Testis (tissue), 3 donors: ENCODE measurements around the gene TDRD10. TPM values are rescaled to one million over a fixed set of nuclear protein-coding genes. Genes with fewer than 3 reads are reported as not detected.

ENCODE experiments used
- DNase-seq: peaks from one replicate; pipeline ENCODE4 v3.0.0-alpha.2; 2019
- H3K27ac ChIP-seq, 2 donors: fragments of 200-600 bp; sonication (generic); one replicate each; pipeline ENCODE4 v1.5.1; 2019
- H3K27me3 ChIP-seq: fragments of 200-600 bp; sonication (generic); one replicate; pipeline ENCODE4 v1.5.1; 2019
- H3K36me3 ChIP-seq: fragments of 200-600 bp; sonication (generic); one replicate; pipeline ENCODE4 v1.5.1; 2017; ENCODE audit warnings: low read depth; ENCODE audit errors: missing control alignments
- H3K4me1 ChIP-seq: fragments of 200-600 bp; sonication (generic); one replicate; pipeline ENCODE4 v1.5.1; 2019
- H3K4me3 ChIP-seq, 2 donors: fragments of 200-600 bp; sonication (generic); one replicate each; pipeline ENCODE4 v1.5.1; 2017 to 2019
- H3K9me3 ChIP-seq: fragments of 200-600 bp; sonication (generic); one replicate; pipeline ENCODE4 v1.5.1; 2017
- POLR2A ChIP-seq: fragments of 450-650 bp; IDR thresholded peaks from one replicate; pipeline ENCODE4 v1.6.1; 2017; ENCODE audit warnings: antibody characterized with exemption, mild to moderate bottlenecking, moderate library complexity
- WGBS, 2 donors: methylation state at CpG; one replicate each; pipeline ENCODE4 v1.1.5; 2018; 5-methylcytosine and 5-hydroxymethylcytosine counted together
- intact Hi-C: fragments of 100-400 bp; cut with DNase I; formaldehyde crosslinking; loops from one replicate; pipeline ENCODE4 v1.15.1; 2023; ENCODE audit warnings: low total_unique reads
- polyA plus RNA-seq: library from polyadenylated mRNA; stranded (reverse); fragments of 350-450 nt; fragmentation: Illumina TruSeq; extraction: RNeasy Lipid Tissue Mini Kit (QIAGEN cat#74804); gene quantifications from one replicate; pipeline ENCODE4 v1.2.3, GENCODE V29; 2014; ENCODE audit warnings: low read depth, low replicate concordance; ENCODE audit not compliant: insufficient read depth
- total RNA-seq, 2 donors: library from RNA; depleted of rRNA; stranded (reverse); fragments of >200 nt; gene quantifications; one replicate each; pipeline ENCODE4 v1.2.3, GENCODE V29; 2016
- TF ChIP-seq, protein P1 (sequence below), 3 experiments: fragments of 450-650 bp in 2 of 3; fragments of 200-600 bp in 1 of 3; sonication (generic) in 1 of 3; IDR thresholded peaks; one replicate each; pipeline ENCODE4 v1.5.1; 2016 to 2019; ENCODE audit warnings: antibody characterized with exemption in 3 of 3, mild to moderate bottlenecking in 2 of 3, moderate library complexity in 1 of 3

TDRD10 gene
- total and polyA plus RNA-seq, 3 donors from 2014 or later: 50.9 to 123 (median 60.3) TPM

GRCh38 chr1:154514066-154514553, 12.1 kb downstream of the TDRD10 start:
- intact Hi-C loops: no loop called here
- WGBS, 2 donors: 71 to 77% methylated on average over 7 of the region's 7 CpGs
- H3K27me3 ChIP-seq: no peaks in the 10 kb centered on the region
- H3K36me3 ChIP-seq: no peaks in the 10 kb centered on the region
- H3K4me3 ChIP-seq: no peak overlapping the region
- H3K9me3 ChIP-seq: no peaks in the 10 kb centered on the region
- DNase-seq: peak; percentile 69
- no peaks in the 10 kb centered on the region for H3K4me1 ChIP-seq
- TF ChIP-seq, protein P1, sequence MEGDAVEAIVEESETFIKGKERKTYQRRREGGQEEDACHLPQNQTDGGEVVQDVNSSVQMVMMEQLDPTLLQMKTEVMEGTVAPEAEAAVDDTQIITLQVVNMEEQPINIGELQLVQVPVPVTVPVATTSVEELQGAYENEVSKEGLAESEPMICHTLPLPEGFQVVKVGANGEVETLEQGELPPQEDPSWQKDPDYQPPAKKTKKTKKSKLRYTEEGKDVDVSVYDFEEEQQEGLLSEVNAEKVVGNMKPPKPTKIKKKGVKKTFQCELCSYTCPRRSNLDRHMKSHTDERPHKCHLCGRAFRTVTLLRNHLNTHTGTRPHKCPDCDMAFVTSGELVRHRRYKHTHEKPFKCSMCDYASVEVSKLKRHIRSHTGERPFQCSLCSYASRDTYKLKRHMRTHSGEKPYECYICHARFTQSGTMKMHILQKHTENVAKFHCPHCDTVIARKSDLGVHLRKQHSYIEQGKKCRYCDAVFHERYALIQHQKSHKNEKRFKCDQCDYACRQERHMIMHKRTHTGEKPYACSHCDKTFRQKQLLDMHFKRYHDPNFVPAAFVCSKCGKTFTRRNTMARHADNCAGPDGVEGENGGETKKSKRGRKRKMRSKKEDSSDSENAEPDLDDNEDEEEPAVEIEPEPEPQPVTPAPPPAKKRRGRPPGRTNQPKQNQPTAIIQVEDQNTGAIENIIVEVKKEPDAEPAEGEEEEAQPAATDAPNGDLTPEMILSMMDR (IDR thresholded peaks at IDR 0.05): no peak
- no peak for TF ChIP-seq POLR2A
- H3K27ac ChIP-seq: peak overlapping the region in 1 of 2 donors; percentile 33

DNA sequence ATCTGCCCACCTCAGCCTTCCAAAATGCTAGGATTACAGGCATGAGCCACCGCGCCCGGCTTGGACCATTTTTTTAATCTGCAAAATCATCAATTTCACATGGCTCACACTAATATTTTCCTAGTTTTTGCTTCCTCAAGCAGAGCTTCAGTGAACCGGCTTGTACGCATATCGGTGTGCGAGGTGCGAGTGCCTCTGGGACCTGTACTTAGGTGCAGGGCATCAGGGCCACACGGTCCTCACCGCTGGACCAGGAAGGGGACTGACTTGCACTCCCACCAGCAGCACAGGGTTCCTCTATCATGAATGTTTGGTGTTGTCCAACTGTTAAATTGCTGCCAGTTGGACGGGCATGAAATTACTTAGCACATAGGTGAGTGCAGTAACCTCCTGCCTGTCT, 15.6 kb downstream of the TDRD10 start:
- no peak overlapping the region for H3K4me3 ChIP-seq
- no peak overlapping the region for H3K27ac ChIP-seq
- WGBS, 2 donors: 95% methylated on average over 11 of the region's 11 CpGs
- H3K36me3 ChIP-seq: no peaks in the 10 kb centered on the region
- H3K4me1 ChIP-seq: peaks cover 20% of the 10 kb centered on the region
- intact Hi-C loops: no loop called here
- DNase-seq: no peak
- no peaks in the 10 kb centered on the region for H3K9me3 ChIP-seq
- no peaks in the 10 kb centered on the region for H3K27me3 ChIP-seq
- no peak for TF ChIP-seq POLR2A
- TF ChIP-seq, protein P1 (IDR thresholded peaks at IDR 0.05): no peak

GRCh38 chr1:154519591-154519991, 17.6 kb downstream of the TDRD10 start:
- H3K4me3 ChIP-seq: no peak overlapping the region
- no peak for DNase-seq
- no peaks in the 10 kb centered on the region for H3K27me3 ChIP-seq
- TF ChIP-seq, protein P1 (IDR thresholded peaks at IDR 0.05): no peak
- no peak for TF ChIP-seq POLR2A
- H3K36me3 ChIP-seq: no peaks in the 10 kb centered on the region
- H3K27ac ChIP-seq: no peak overlapping the region
- no peaks in the 10 kb centered on the region for H3K9me3 ChIP-seq
- intact Hi-C loops: no loop called here
- WGBS, 2 donors: 65 to 76% methylated on average over 8 to 9 of the region's 9 CpGs
- peaks cover 20% of the 10 kb centered on the region for H3K4me1 ChIP-seq

GRCh38 chr1:154520333-154520732, 18.3 kb downstream of the TDRD10 start:
- peaks cover 20% of the 10 kb centered on the region for H3K4me1 ChIP-seq
- DNase-seq: peak; percentile 28
- intact Hi-C loops: no loop called here
- peak overlapping the region in 1 of 2 donors; percentile 26 for H3K27ac ChIP-seq
- H3K27me3 ChIP-seq: no peaks in the 10 kb centered on the region
- WGBS, 2 donors: 30 to 58% methylated on average over 3 of the region's 3 CpGs
- no peaks in the 10 kb centered on the region for H3K9me3 ChIP-seq
- no peaks in the 10 kb centered on the region for H3K36me3 ChIP-seq
- TF ChIP-seq, protein P1 (IDR thresholded peaks at IDR 0.05): no peak
- TF ChIP-seq POLR2A: no peak
- H3K4me3 ChIP-seq: no peak overlapping the region

DNA sequence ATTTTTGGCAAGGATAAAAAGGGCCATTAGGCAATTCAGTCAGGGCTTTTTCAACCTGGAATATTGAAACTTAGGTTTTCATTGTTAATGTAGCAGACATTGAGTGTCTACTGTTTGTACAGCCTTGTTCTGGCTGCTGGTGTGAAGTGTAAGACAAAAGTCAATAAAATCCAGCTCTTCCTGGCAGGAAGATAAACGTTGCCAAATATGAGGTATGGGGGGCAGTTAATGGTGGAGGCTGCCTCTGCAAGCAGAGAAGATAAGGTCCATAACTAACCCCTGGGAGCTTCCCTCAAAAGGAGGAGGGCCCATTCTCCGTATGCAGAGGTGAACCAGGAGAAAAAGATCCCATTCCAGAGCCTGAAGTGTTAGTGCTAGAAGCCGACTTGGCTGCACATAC, 19.7 kb downstream of the TDRD10 start:
- Histone ChIP-seq H3K4me1 (peaks cover 20% of the 10 kb centered on the region), H3K27me3 (no peaks in the 10 kb centered on the region), H3K9me3 (no peaks in the 10 kb centered on the region), H3K4me3 (no peak overlapping the region), H3K36me3 (no peaks in the 10 kb centered on the region), H3K27ac (peak overlapping the region in 1 of 2 donors; percentile 42)
- intact Hi-C loops: no loop called here
- no peak for DNase-seq
- TF ChIP-seq, protein P1 (IDR thresholded peaks at IDR 0.05): no peak
- no peak for TF ChIP-seq POLR2A
- 33 to 39% methylated on average over 3 of the region's 3 CpGs for WGBS, 2 donors
